HG03354 (cell line): Measurements from ENCODE around the gene SULT1C2.
"Not testable (repeated sequence)": the region's sequence is repeated elsewhere in the genome, so short reads cannot be mapped to it uniquely, and the experiment has no call there.

Experiments
- ATAC-seq: cut with Tn5 transposase; IDR thresholded peaks from one replicate; pipeline ENCODE4 v1.9.1; 2021; ENCODE audit warnings: mild to moderate bottlenecking; ENCODE audit not compliant: unreplicated experiment, poor library complexity, severe bottlenecking

SULT1C2 gene

DNA sequence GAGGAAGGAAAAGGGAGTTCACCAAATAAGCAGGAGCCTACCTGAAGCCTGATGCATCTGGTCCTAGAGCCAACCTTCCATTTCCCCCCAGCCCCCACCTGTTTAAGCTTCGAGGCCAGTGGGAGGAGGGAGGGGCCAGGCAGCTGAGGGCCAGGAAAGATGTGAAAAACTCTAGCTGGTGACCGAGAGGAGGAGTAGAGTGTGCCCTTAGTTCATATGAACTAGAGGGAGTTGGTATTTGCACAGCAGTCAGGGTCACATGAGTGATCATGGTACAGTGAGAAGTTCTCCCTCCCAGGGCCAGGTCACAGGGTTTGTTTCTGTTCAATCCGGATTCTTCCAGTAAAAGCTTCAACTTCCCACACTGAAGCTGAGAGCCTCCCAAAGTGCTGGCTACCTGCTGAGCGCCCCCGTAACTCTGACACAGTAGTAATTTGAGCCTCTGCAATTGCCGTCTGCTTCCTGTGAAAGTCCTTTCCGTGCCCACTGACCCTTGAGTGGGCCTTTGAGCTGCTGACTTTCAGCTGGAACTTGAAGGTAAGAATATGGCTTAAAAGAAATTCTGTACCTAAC, at the start of gene SULT1C2:
TSS of gene SULT1C2 (plus strand) at position 362 of the 573 bp plus-strand sequence. CDS start 4,773 bp downstream, outside the sequence.
- no peak for ATAC-seq

DNA sequence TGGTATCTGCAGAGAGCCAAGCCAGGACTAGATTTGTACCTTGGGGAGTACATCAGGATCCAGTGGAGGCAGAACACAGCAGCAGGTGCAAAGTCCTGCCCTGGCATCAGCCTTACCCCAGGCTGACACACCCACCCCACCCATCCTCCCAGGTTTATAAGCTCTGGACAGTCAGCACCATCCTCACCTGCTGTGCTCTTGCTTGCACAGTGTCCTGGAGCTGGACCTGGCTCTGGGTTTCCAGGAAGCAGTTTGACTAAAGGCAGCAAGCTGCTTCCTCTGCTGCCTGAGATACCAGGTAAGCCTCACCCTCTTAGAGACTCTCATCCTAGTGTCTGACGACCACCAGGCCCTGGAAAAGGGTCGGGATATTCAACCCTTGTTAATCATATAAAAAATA, 48.9 kb upstream of the SULT1C2 start, which contains the start of gene SULT1C3:
TSS of gene SULT1C3 (plus strand) at position 183 of the 400 bp plus-strand sequence. CDS start 7,227 bp downstream, outside the sequence.
- ATAC-seq: no peak

GRCh38 chr2:108240966-108241365, 47.7 kb upstream of the SULT1C2 start:
- ATAC-seq: no peak

DNA sequence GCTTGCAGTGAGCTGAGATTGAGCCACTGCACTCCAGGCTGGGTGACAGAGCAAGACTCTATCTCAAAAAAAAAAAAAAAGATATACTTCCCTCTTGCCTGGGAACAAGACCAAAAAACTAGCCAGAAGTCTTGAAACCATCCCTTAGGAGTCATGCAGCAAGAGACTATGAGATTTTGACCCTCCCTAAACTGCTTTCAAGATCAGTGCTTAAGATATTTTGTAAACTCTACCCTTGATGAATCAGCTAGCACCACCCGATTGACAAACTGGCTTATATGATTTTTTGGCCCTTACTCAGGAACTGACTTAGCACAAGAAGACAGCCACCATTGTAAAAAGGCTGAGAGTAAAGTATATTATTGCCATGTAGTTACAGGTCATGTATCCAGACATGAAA, 45.1 kb upstream of the SULT1C2 start:
- ATAC-seq: no peak

GRCh38 chr2:108244667-108245414, 43.9 kb upstream of the SULT1C2 start:
- no peak for ATAC-seq

DNA sequence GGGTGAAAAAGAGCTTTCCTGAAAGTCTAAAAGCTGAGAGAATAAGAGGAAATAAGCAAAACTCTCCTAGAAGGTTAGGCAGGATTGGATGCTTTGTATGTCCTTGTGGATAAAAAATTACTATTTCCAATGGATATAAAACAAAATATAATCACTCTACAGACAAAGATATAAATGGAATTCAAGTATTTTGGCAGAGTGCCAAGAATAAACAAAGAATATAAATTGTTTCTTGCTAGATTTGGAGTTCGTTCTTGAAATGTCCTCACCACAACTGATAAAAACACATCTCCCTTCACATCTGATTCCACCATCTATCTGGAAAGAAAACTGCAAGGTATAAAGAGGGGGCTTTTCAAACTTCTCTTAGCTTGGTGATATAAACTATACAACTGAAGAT, 35.6 kb upstream of the SULT1C2 start:
- no peak for ATAC-seq

- no peak for ATAC-seq
Observed at GRCh38 chr2:108257757-108258331, 30.9 kb upstream of the SULT1C2 start.

- no peak for ATAC-seq
Observed at GRCh38 chr2:108260773-108261172, 27.9 kb upstream of the SULT1C2 start.

DNA sequence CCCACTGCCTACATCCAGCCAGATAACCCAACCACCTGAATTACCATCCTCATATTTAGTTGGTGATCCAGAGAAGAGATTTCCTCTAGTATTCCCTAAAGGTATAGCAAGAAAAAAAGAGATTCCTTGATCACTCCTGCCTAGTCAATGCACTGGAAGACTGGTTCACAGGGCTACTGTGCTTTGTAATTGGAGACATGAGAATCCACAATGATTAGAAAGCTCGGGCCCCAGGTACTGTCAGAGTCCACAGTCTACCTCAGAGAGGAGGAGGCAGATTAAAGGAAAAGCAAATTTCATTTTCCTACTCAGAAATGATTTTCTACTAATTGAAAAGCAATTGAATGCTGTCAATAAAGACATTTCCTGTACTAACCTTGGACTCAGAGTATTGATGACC, 26.7 kb upstream of the SULT1C2 start:
- ATAC-seq: no peak

DNA sequence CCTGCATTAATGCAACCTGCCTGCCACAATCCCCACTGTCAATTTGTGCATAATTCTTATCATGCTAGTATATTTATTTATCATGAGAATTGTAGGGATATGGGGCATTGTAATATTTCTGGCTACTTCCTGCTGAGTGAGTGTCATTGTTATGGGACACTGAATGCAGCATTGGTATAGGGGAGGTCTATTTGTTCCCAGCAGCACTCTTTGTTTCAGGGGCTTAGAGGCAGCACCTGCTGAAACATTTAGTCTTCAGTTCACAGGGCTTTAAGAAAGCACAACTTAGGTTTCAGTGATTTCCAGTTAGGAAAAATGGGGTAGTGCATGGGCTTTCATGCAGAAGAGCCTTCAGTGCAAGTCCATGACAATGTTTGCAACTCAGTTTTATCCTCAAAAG, 25.3 kb upstream of the SULT1C2 start:
- ATAC-seq: no peak

DNA sequence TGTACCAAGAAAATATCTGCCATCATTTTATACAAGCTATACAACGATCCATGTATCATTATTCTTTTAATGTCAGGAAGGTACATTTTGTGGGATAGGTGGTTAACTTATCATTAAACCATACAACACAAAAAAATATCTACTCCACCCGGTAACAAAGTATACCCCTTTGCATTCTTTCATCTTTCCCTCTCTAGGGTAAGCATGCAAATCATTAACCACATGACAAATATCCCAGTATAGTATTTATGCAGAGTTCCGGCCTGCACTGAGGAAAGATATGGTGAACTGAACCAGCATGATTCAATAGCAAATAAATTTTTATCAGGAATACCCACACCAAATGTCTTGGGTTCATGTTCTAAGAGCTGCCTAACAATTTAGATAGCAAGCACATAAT, 22.5 kb upstream of the SULT1C2 start:
- ATAC-seq: no peak

GRCh38 chr2:108267101-108267500, 21.6 kb upstream of the SULT1C2 start:
- ATAC-seq: no peak

GRCh38 chr2:108268001-108268400, 20.7 kb upstream of the SULT1C2 start:
- no peak for ATAC-seq

DNA sequence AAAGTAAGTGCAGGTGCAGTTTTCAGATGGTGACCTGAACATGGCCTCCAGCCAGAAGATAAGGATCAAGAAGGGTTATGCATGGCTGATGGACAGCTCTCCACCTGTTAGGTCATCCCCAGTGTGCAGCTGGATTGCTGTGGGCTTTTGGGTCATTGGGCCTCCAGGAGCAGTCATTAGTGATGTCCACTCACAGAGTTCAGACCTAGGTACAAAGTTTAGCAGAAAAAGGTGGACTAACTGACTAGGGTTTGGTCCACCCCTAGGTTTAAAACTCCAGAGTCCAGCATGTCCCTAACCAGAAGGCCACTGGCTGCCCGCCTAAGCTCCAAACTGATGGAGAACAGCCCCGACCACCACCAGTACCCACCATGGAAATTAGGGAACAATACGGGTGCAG, 18.3 kb upstream of the SULT1C2 start:
- ATAC-seq: no peak

- no peak for ATAC-seq
Observed at GRCh38 chr2:108270768-108271506, 17.8 kb upstream of the SULT1C2 start.

DNA sequence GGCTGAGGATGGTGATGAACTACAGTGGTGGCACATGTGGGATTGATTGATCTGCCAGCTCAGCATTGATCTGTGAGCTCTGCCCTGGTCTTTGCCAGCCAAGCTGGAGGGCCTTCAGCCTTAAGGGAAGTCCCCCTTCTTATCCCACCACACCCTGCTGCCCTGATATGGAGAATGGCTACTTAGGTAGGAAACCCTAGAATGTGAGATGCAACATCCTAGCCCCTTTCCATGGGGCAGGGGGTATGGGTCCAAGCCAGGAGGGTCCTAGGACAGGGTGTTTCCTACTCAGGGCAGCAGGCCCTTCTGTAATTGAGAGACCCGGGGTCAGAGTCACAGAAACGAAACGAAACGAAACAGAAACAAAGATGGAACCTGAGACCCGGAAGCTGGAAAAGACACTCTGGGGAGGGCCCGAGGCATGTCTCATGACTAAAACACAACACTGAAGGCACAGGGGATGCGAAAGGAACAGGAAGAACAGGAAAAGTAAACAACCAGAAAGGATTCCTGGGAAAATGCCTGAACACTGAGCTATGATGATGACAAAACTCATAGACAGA, 16.9 kb upstream of the SULT1C2 start:
- no peak for ATAC-seq

- no peak for ATAC-seq
Observed at GRCh38 chr2:108278631-108279030, 10.1 kb upstream of the SULT1C2 start.

GRCh38 chr2:108279468-108279867, 9.2 kb upstream of the SULT1C2 start:
- ATAC-seq: no peak

- no peak for ATAC-seq
Observed at GRCh38 chr2:108280466-108280865, 8.2 kb upstream of the SULT1C2 start.

DNA sequence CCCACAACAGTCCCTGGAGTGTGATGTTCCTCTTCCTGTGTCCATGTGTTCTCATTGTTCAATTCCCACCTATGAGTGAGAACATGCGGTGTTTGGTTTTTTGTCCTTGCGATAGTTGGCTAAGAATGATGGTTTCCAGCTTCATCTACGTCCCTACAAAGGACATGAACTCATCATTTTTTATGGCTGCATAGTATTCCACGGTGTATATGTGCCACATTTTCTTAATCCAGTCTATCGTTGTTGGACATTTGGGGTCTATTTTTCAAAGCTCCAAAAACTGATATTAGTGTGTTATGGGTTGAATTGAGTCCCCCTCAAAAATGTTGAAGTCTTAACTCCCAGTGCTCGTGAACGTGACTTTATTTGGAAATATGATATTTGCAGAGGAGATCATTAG, 4.1 kb upstream of the SULT1C2 start:
- not testable (repeated sequence) for ATAC-seq
